K562 (cell line): ENCODE measurements around the gene SYNGR4.
"Not testable (repeated sequence)": the region's sequence is repeated elsewhere in the genome, so short reads cannot be mapped to it uniquely, and the experiment has no call there.

Experiments
- BCLAF1 ChIP-seq, 2 experiments: fragments of 450-650 bp in 1 of 2; IDR thresholded peaks; 2 replicates each; pipeline ENCODE4 v1.6.1; 2011 to 2017; ENCODE audit warnings: low read depth in 2 of 2, antibody characterized with exemption in 1 of 2, borderline replicate concordance in 1 of 2, low read length in 1 of 2, mild to moderate bottlenecking in 1 of 2, mixed read lengths in 1 of 2; ENCODE audit not compliant: control insufficient read depth in 1 of 2
- CTCF ChIP-seq, 3 experiments: IDR thresholded peaks in 2 of 3; conservative IDR thresholded peaks in 1 of 3; 2 replicates each; pipeline ENCODE4 v1.5.1; 2011 to 2012; ENCODE audit warnings: low read length in 3 of 3, mild to moderate bottlenecking in 3 of 3, control low read depth in 2 of 3, improper control_type of control experiment in 1 of 3, inconsistent platforms in 1 of 3, low read depth in 1 of 3, mixed read lengths in 1 of 3, moderate library complexity in 1 of 3; ENCODE audit not compliant: insufficient read depth in 2 of 3
- IRF2 ChIP-seq: sonication (generic); formaldehyde crosslinking; IDR thresholded peaks from 2 replicates; pipeline ENCODE4 v1.8.1; 2022; ENCODE audit warnings: mild to moderate bottlenecking, missing genetic modification reagents
- MLLT1 ChIP-seq, 2 experiments: fragments of 450-650 bp; IDR thresholded peaks; 2 replicates each; pipeline ENCODE4 v1.6.1; 2016
- POLR2A ChIP-seq: fragments of 450-650 bp; conservative IDR thresholded peaks from 2 replicates; pipeline ENCODE4 v1.6.1; 2016
- POLR2AphosphoS2 ChIP-seq: IDR thresholded peaks from 2 replicates; pipeline ENCODE4 v1.6.1; 2012; ENCODE audit warnings: low read length, improper control_type of control experiment
- TCF7 ChIP-seq: sonication (generic); IDR thresholded peaks from 2 replicates; pipeline ENCODE4 v1.6.1; 2016; ENCODE audit warnings: antibody characterized with exemption, borderline replicate concordance
- ZNF589 ChIP-seq: fragments of 200-800 bp; sonication (Bioruptor generic); IDR thresholded peaks from 2 replicates; pipeline ENCODE4 v1.6.1; 2016; ENCODE audit warnings: low read depth, missing genetic modification characterization, missing compliant biosample characterization

- TF ChIP-seq IRF2 (CRISPR knock-in tag); POLR2A; BCLAF1 (IDR thresholded peaks at IDR 0.05; ENCODE audit: borderline replicate concordance in 1 of 2, control insufficient read depth in 1 of 2, low read depth in 2 of 2, low read length in 1 of 2); CTCF (IDR thresholded peaks at IDR 0.05 in 2 of 3, conservative IDR thresholded peaks at IDR 0.05 in 1 of 3; ENCODE audit: insufficient read depth in 2 of 3, low read depth in 1 of 3, low read length in 3 of 3); POLR2AphosphoS2; ZNF589 (CRISPR knock-in tag); TCF7; MLLT1 (IDR thresholded peaks at IDR 0.05): not testable (repeated sequence)
Measured at GRCh38 chr19:48317708-48317960, 46.5 kb upstream of the SYNGR4 start.
